Measurements from ENCODE around the gene ANTKMT. TPM values are rescaled to one million over a fixed set of nuclear protein-coding genes. Genes with fewer than 3 reads are reported as not detected.
A peak's percentile ranks its signal among the peaks of the same experiment; 100 is the strongest.
"Not testable (repeated sequence)": the region's sequence is repeated elsewhere in the genome, so short reads cannot be mapped to it uniquely, and the experiment has no call there.

ANTKMT gene
- total RNA-seq, 1 donor from 2014 or later: 35.0 TPM

DNA sequence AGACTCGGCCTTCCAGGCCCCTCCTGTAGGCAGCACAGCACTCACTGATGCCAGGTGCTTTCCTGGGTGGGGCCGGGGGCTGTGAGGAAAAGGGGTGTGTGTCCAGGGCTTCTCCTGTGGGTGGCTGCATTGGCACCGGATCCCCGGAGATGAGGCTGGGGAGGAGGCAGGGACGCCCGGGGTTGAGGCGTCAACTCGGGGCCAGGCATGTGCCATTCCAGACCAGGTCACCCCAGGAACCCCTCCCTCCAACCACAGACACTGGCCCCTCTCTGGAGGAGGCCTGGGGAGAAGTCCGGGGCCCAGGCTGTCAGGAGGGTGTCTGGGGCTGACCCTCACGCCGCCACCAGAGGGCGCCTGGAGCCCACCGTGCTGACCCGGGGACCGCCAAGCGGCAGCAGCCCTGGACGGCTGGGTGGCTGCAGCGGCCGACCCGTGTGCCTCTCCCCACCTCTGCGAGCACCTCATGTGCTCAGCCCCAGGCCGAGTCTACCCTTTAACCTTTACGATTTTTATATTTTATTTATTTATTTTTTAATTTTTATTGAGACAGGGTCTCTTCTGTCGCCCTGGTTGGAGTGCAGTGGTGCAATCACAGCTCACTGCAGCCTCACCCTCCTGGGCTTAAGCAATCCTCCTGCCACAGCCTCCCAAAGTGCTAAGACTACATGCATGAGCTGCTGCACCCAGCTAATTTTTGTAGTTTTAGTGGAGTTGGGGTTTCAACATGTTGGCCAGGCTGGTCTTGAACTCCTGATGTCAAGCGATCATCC is 9.2 kb upstream of the ANTKMT start:
- peaks cover 17% of the 10 kb centered on the region for H3K27me3 ChIP-seq (ENCODE audit: control insufficient read depth, insufficient read depth, low read length)
- FAIRE-seq: no peak

DNA sequence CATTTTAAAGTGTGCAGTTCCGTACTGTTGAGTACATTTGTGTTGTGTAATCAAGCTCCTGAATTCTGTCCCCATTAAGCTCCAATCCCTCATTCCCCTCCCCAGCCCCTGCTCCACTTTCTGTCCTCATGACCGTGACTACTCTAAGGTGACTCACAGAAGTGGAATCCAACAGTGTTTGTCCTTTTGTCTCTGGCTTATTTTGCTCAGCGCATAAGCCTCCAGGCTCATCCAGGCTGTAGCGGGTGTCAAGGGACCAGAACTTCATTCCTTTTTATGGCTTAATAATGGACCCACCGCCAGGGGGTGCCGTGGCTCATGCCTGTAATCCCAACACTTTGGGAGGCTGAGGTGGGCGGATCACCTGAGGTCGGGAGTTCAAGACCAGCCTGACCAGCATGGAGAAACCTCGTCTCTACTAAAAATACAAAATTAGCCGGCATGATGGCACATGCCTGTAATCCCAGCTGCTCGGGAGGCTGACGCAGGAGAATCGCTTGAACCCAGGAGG is 8.2 kb upstream of the ANTKMT start:
- H3K27me3 ChIP-seq (ENCODE audit: control insufficient read depth, insufficient read depth, low read length): peaks cover 13% of the 10 kb centered on the region
- FAIRE-seq (peak; percentile 52), DNase-seq (ENCODE audit: low read depth) (peak; percentile 94)
- H3K4me3 ChIP-seq (ENCODE audit: low read depth, low read length); H3K36me3 ChIP-seq (ENCODE audit: control insufficient read depth, insufficient read depth, low read length): not testable (repeated sequence)
- TF ChIP-seq, protein P1, sequence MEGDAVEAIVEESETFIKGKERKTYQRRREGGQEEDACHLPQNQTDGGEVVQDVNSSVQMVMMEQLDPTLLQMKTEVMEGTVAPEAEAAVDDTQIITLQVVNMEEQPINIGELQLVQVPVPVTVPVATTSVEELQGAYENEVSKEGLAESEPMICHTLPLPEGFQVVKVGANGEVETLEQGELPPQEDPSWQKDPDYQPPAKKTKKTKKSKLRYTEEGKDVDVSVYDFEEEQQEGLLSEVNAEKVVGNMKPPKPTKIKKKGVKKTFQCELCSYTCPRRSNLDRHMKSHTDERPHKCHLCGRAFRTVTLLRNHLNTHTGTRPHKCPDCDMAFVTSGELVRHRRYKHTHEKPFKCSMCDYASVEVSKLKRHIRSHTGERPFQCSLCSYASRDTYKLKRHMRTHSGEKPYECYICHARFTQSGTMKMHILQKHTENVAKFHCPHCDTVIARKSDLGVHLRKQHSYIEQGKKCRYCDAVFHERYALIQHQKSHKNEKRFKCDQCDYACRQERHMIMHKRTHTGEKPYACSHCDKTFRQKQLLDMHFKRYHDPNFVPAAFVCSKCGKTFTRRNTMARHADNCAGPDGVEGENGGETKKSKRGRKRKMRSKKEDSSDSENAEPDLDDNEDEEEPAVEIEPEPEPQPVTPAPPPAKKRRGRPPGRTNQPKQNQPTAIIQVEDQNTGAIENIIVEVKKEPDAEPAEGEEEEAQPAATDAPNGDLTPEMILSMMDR (IDR thresholded peaks at IDR 0.05; ENCODE audit: insufficient read depth, low read length, severe bottlenecking): peak; percentile 56

More for the DNA sequence above, 9.2 kb upstream of the ANTKMT start:
- Histone ChIP-seq H3K4me3 (ENCODE audit: low read depth, low read length) (no peak overlapping the region), H3K36me3 (ENCODE audit: control insufficient read depth, insufficient read depth, low read length) (no peaks in the 10 kb centered on the region)
- peak; percentile 28 for DNase-seq (ENCODE audit: low read depth)
- TF ChIP-seq, protein P1 (IDR thresholded peaks at IDR 0.05; ENCODE audit: insufficient read depth, low read length, severe bottlenecking): peak; percentile 95

DNA sequence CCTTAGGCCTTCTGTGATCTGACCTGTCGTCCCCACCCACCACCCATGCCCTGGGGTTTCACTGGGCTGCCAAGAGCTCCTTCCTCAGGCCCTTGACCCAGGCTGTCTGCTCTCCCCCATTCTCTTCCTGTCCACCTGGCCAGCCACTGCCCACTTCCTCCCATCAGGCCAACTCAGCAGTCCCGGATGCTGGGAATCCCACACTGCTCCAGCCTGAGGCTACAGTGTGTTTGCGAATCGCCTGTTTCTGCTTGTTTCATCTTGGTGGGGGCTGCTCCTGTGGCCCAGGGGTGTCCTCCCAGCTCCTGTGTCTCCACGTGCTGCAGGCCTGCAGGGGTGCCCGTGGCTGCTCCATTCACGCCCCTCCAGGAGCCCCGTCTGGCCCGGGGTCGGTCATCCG is 6.9 kb upstream of the ANTKMT start:
- H3K4me3 ChIP-seq (ENCODE audit: low read depth, low read length): no peak overlapping the region
- peaks cover 11% of the 10 kb centered on the region for H3K27me3 ChIP-seq (ENCODE audit: control insufficient read depth, insufficient read depth, low read length)
- FAIRE-seq (no peak), DNase-seq (ENCODE audit: low read depth) (peak; percentile 29)
- TF ChIP-seq, protein P1 (IDR thresholded peaks at IDR 0.05; ENCODE audit: insufficient read depth, low read length, severe bottlenecking): no peak
- H3K36me3 ChIP-seq (ENCODE audit: control insufficient read depth, insufficient read depth, low read length): no peaks in the 10 kb centered on the region

DNA sequence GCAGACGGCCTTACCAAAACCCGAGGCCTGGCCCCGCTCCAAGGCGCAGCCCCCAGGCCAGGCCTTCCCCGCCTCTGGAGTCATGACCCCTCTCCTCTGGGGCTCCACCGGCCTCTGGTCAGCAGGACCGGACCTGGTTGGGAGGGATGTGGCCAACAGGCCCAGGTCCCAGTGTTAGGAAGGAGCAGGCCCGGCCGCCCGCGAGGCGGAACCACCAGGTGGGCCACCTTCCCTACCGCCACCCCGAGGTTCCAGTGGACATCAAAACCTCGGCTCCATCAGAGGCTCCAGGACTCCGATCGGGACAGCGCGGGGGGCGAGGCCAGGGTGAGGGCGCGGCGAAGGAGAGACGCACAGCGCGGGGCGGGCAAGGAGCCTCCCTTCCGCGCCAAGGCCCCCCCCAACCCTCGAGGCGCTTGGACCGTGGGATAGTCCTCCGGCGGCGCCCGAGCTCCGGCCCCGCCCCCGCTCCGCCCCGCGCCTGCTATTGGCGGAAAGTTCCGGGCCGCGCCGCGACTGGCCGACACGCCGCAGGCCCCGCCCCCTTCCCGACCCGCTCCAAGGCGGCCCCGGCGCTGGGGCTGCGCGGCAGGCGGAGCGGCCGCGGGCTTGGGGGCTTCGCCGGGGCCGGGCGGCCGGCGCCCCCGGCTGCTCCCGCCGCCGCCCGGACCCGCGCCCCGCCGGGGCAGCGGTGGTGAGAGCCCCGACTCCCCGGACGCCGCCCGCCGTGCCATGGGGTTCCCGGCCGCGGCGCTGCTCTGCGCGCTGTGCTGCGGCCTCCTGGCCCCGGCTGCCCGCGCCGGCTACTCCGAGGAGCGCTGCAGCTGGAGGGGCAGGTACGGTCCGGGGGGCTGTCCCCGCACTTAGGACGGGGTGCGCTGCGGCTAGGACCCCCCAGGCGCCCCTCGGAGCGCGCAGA is 6.1 kb upstream of the ANTKMT start, which contains the start of gene METRN:
Gene METRN (plus strand): TSS at position 561 of the 919 bp plus-strand sequence. CDS start 172 bp downstream, at position 733.
- TF ChIP-seq, protein P1 (IDR thresholded peaks at IDR 0.05; ENCODE audit: insufficient read depth, low read length, severe bottlenecking): no peak
- H3K4me3 ChIP-seq (ENCODE audit: low read depth, low read length): peak within 1 kb of the TSS; percentile 63
- FAIRE-seq (no peak), DNase-seq (ENCODE audit: low read depth) (peak; percentile 47)
- H3K27me3 ChIP-seq (ENCODE audit: control insufficient read depth, insufficient read depth, low read length): peaks cover 7% of the 10 kb centered on the region
- H3K36me3 ChIP-seq (ENCODE audit: control insufficient read depth, insufficient read depth, low read length): no peaks in the 10 kb centered on the region

DNA sequence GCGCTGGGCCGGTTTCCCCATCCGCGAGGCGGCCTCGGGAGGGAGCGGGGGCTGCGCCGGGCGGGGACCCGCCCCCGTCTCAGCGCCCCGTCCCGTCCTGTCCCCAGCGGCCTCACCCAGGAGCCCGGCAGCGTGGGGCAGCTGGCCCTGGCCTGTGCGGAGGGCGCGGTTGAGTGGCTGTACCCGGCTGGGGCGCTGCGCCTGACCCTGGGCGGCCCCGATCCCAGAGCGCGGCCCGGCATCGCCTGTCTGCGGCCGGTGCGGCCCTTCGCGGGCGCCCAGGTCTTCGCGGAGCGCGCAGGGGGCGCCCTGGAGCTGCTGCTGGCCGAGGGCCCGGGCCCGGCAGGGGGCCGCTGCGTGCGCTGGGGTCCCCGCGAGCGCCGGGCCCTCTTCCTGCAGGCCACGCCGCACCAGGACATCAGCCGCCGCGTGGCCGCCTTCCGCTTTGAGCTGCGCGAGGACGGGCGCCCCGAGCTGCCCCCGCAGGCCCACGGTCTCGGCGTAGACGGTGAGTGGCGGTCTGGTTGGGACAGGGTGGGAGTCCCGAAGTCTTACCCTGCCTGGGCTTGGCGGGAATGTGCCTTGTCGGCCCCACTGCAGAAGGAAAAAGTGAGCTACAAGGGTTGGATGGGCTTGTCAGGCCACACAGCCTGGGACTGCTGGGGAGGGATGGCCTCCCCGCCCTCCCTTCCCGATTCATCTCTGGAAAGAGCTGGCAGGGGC is 5.3 kb upstream of the ANTKMT start:
- DNase-seq (ENCODE audit: low read depth) (no peak), FAIRE-seq (no peak)
- peaks cover 5% of the 10 kb centered on the region for H3K27me3 ChIP-seq (ENCODE audit: control insufficient read depth, insufficient read depth, low read length)
- TF ChIP-seq, protein P1 (IDR thresholded peaks at IDR 0.05; ENCODE audit: insufficient read depth, low read length, severe bottlenecking): peak; percentile 16
- H3K36me3 ChIP-seq (ENCODE audit: control insufficient read depth, insufficient read depth, low read length): no peaks in the 10 kb centered on the region
- peak overlapping the region; percentile 63 for H3K4me3 ChIP-seq (ENCODE audit: low read depth, low read length)
